NT2/D1 (cell line): Measurements from ENCODE around the gene KRTAP9-4.
"Not testable (repeated sequence)": the region's sequence is repeated elsewhere in the genome, so short reads cannot be mapped to it uniquely, and the experiment has no call there.

ENCODE experiments used
- DNase-seq: peaks from one replicate; pipeline ENCODE4 v3.0.0-alpha.2; 2011; ENCODE audit warnings: low read depth, low spot score
- H3K27me3 ChIP-seq: 2 replicates; pipeline ENCODE4 v1.6.0; 2011; ENCODE audit warnings: mild to moderate bottlenecking; ENCODE audit not compliant: insufficient read length, insufficient read depth
- H3K36me3 ChIP-seq: 2 replicates; pipeline ENCODE4 v1.6.1; 2011; ENCODE audit warnings: mild to moderate bottlenecking, low read length, mixed read lengths; ENCODE audit not compliant: insufficient read depth, insufficient read length
- H3K4me1 ChIP-seq: 2 replicates; pipeline ENCODE4 v1.5.1; 2011; ENCODE audit not compliant: insufficient read depth, insufficient read length
- H3K4me3 ChIP-seq: 2 replicates; pipeline ENCODE4 v1.5.1; 2011; ENCODE audit warnings: low read depth; ENCODE audit not compliant: insufficient read length
- H3K9ac ChIP-seq: 2 replicates; pipeline ENCODE4 v1.6.0; 2011; ENCODE audit warnings: low read depth; ENCODE audit not compliant: insufficient read length
- H3K9me3 ChIP-seq: 2 replicates; pipeline ENCODE4 v1.5.1; 2011; ENCODE audit warnings: mild to moderate bottlenecking, low read length; ENCODE audit not compliant: insufficient read depth
- SUZ12 ChIP-seq: IDR thresholded peaks from 2 replicates; pipeline ENCODE4 v1.6.1; 2011; ENCODE audit not compliant: insufficient read length, insufficient read depth; ENCODE audit errors: extremely low read depth
- YY1 ChIP-seq: IDR thresholded peaks from 2 replicates; pipeline ENCODE4 v1.6.1; 2011; ENCODE audit not compliant: insufficient read length, insufficient read depth
- ZNF274 ChIP-seq: IDR thresholded peaks from 2 replicates; pipeline ENCODE4 v1.6.1; 2011; ENCODE audit warnings: mild to moderate bottlenecking, low read depth, low read length

KRTAP9-4 gene

GRCh38 chr17:41249637-41250240 is at the start of gene KRTAP9-4:
Gene KRTAP9-4, plus strand, starts transcription at chr17:41249687. Its CDS starts 34 bp downstream, at chr17:41249721.
- H3K9ac ChIP-seq, H3K9me3 ChIP-seq, H3K4me3 ChIP-seq, H3K36me3 ChIP-seq, H3K27me3 ChIP-seq, DNase-seq, H3K4me1 ChIP-seq: not testable (repeated sequence)

GRCh38 chr17:41211845-41212466 is 37.5 kb upstream of the KRTAP9-4 start:
- H3K9ac ChIP-seq = no peak overlapping the region
- no peak overlapping the region for H3K4me3 ChIP-seq
- H3K36me3 ChIP-seq = no peaks in the 10 kb centered on the region
- H3K27me3 ChIP-seq = no peaks in the 10 kb centered on the region
- peaks cover 12% of the 10 kb centered on the region for H3K9me3 ChIP-seq
- H3K4me1 ChIP-seq = no peaks in the 10 kb centered on the region
- DNase-seq = no peak
- no peak for TF ChIP-seq YY1
- no peak for TF ChIP-seq SUZ12
- no peak for TF ChIP-seq ZNF274

GRCh38 chr17:41212524-41213169 is 36.8 kb upstream of the KRTAP9-4 start:
- H3K36me3 ChIP-seq = no peaks in the 10 kb centered on the region
- no peak for DNase-seq
- H3K9me3 ChIP-seq = peaks cover 6% of the 10 kb centered on the region; the same call in 1 of the 2 replicates
- H3K9ac ChIP-seq = no peak overlapping the region
- TF ChIP-seq YY1 = no peak
- H3K4me1 ChIP-seq = no peaks in the 10 kb centered on the region
- H3K27me3 ChIP-seq = no peaks in the 10 kb centered on the region
- no peak overlapping the region for H3K4me3 ChIP-seq

- Histone ChIP-seq H3K27me3 (no peaks in the 10 kb centered on the region), H3K4me1 (no peaks in the 10 kb centered on the region), H3K36me3 (no peaks in the 10 kb centered on the region), H3K9ac (no peak overlapping the region), H3K4me3 (no peak overlapping the region), H3K9me3 (no peaks in the 10 kb centered on the region)
- TF ChIP-seq SUZ12 (no peak), YY1 (no peak), ZNF274 (no peak)
- no peak for DNase-seq
Observed at GRCh38 chr17:41215681-41216080, 33.8 kb upstream of the KRTAP9-4 start.

GRCh38 chr17:41223821-41224220 is 25.7 kb upstream of the KRTAP9-4 start:
- no peak for TF ChIP-seq ZNF274
- TF ChIP-seq YY1 = no peak
- TF ChIP-seq SUZ12 = no peak
- no peaks in the 10 kb centered on the region for H3K4me1 ChIP-seq
- no peaks in the 10 kb centered on the region for H3K27me3 ChIP-seq
- no peak for DNase-seq
- no peak overlapping the region for H3K9ac ChIP-seq
- no peak overlapping the region for H3K4me3 ChIP-seq
- H3K9me3 ChIP-seq = no peaks in the 10 kb centered on the region
- no peaks in the 10 kb centered on the region for H3K36me3 ChIP-seq

- H3K4me3 ChIP-seq = no peak overlapping the region
- H3K9ac ChIP-seq = no peak overlapping the region
- H3K4me1 ChIP-seq = no peaks in the 10 kb centered on the region
- H3K36me3 ChIP-seq = no peaks in the 10 kb centered on the region
- no peak for TF ChIP-seq YY1
- TF ChIP-seq ZNF274 = no peak
- no peak for TF ChIP-seq SUZ12
- no peak for DNase-seq
- H3K27me3 ChIP-seq = no peaks in the 10 kb centered on the region
- H3K9me3 ChIP-seq = no peaks in the 10 kb centered on the region
Observed at GRCh38 chr17:41226051-41226450, 23.4 kb upstream of the KRTAP9-4 start.

- DNase-seq, H3K9me3 ChIP-seq, H3K36me3 ChIP-seq, H3K9ac ChIP-seq, H3K27me3 ChIP-seq, H3K4me1 ChIP-seq, H3K4me3 ChIP-seq: not testable (repeated sequence)
Observed at GRCh38 chr17:41226598-41227095, 22.8 kb upstream of the KRTAP9-4 start, which contains the start of gene KRTAP9-2. Gene KRTAP9-2, plus strand, starts transcription at chr17:41226648. Its CDS starts 7 bp downstream, at chr17:41226655.
